MM.1S (cell line): ENCODE data around the gene MRPS35.

Experiments used
- DNase-seq: peaks from one replicate; pipeline ENCODE4 v3.0.0-alpha.2; 2015
- H2AFZ ChIP-seq: fragments of 300-600 bp; sonication (generic); 2 replicates; pipeline ENCODE4 v1.6.0; 2016; ENCODE audit warnings: antibody characterized with exemption, low read length
- H3F3A ChIP-seq: fragments of 300-600 bp; sonication (generic); 2 replicates; pipeline ENCODE4 v1.6.1; 2016; ENCODE audit warnings: mild to moderate bottlenecking, antibody characterized with exemption, low read length, moderate library complexity, mixed read lengths; ENCODE audit not compliant: insufficient read depth
- H3K27ac ChIP-seq: fragments of 300-600 bp; sonication (generic); 2 replicates; pipeline ENCODE4 v1.5.1; 2016; ENCODE audit warnings: mild to moderate bottlenecking, low read length
- H3K27me3 ChIP-seq: fragments of 300-600 bp; sonication (generic); replicated peaks from 2 replicates; pipeline ENCODE4 v1.6.0; 2016; ENCODE audit warnings: low read length; ENCODE audit not compliant: insufficient read depth
- H3K36me3 ChIP-seq: fragments of 300-600 bp; sonication (generic); replicated peaks from 2 replicates; pipeline ENCODE4 v1.6.1; 2016; ENCODE audit warnings: mild to moderate bottlenecking, low read length, mixed read lengths; ENCODE audit not compliant: insufficient read depth
- H3K4me1 ChIP-seq: fragments of 300-600 bp; sonication (generic); 2 replicates; pipeline ENCODE4 v1.6.1; 2016; ENCODE audit warnings: low read length, mixed read lengths
- H3K4me2 ChIP-seq: fragments of 300-600 bp; sonication (generic); 2 replicates; pipeline ENCODE4 v1.6.0; 2016; ENCODE audit warnings: low read depth, low read length
- H3K4me3 ChIP-seq: fragments of 300-600 bp; sonication (generic); 2 replicates; pipeline ENCODE4 v1.5.1; 2016; ENCODE audit warnings: low read length, mixed read lengths
- H3K79me2 ChIP-seq: fragments of 300-600 bp; sonication (generic); 2 replicates; pipeline ENCODE4 v1.6.1; 2016; ENCODE audit warnings: mixed run types, low read length, mixed read lengths
- H3K9ac ChIP-seq: fragments of 300-600 bp; sonication (generic); 2 replicates; pipeline ENCODE4 v1.6.1; 2016; ENCODE audit warnings: low read length, mixed read lengths
- H3K9me2 ChIP-seq: fragments of 300-600 bp; sonication (generic); replicated peaks from 2 replicates; pipeline ENCODE4 v1.6.1; 2016; ENCODE audit warnings: mild to moderate bottlenecking, low read length, mixed read lengths; ENCODE audit not compliant: insufficient read depth
- H3K9me3 ChIP-seq: fragments of 300-600 bp; sonication (generic); replicated peaks from 2 replicates; pipeline ENCODE4 v1.6.1; 2016; ENCODE audit warnings: mild to moderate bottlenecking, low read length, mixed read lengths; ENCODE audit not compliant: insufficient read depth
- H4K20me1 ChIP-seq: fragments of 300-600 bp; sonication (generic); 2 replicates; pipeline ENCODE4 v1.6.1; 2016; ENCODE audit warnings: mild to moderate bottlenecking, low read length, moderate library complexity, mixed read lengths; ENCODE audit not compliant: insufficient read depth
- EZH2 ChIP-seq: fragments of 300-600 bp; sonication (generic); optimal IDR thresholded peaks from 2 replicates; pipeline ENCODE3; 2017; ENCODE audit warnings: low read depth, mild to moderate bottlenecking, antibody characterized with exemption, low read length, mixed read lengths
- EZH2phosphoT487 ChIP-seq: fragments of 300-600 bp; sonication (generic); IDR thresholded peaks from 2 replicates; pipeline ENCODE4 v1.6.1; 2018; ENCODE audit warnings: antibody characterized with exemption, low read length
- TF ChIP-seq, protein P1 (sequence below): fragments of 300-600 bp; sonication (generic); IDR thresholded peaks from 2 replicates; pipeline ENCODE4 v1.5.1; 2016; ENCODE audit warnings: antibody characterized with exemption, low read length, mixed read lengths

Gene MRPS35

DNA sequence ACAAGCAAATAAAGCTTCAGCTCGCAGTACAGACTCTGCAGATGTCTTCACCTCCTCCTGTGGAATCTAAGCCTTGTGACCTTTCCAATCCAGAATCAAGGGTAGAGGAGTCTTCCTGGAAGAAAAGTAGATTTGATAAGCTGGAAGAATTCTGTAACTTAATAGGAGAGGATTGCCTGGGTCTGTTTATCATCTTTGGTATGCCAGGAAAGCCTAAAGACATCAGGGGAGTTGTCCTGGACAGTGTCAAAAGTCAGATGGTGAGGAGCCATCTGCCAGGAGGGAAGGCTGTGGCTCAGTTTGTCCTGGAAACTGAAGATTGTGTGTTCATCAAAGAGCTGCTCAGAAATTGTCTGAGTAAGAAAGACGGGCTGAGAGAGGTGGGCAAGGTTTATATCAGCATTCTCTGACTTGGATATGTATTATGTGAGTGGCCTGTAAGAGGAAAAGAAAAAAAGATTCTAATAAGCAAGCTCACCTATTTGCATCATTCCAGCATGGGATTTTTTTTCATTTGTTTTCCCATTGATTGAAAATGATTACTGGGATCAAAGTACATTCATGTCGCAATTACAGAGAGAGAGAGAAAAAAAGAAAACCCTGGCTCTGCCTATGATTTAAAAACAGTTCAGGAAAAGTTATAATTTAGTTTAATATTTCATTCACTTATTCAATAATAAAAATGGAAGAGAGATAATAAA lies 13.6 kb upstream of the MRPS35 start:
- no peaks in the 10 kb centered on the region for H3K36me3 ChIP-seq
- H3K9ac ChIP-seq, result no peak overlapping the region
- H3K4me1 ChIP-seq, result no peaks in the 10 kb centered on the region
- H3F3A ChIP-seq, result no peaks in the 10 kb centered on the region
- no peaks in the 10 kb centered on the region for H4K20me1 ChIP-seq
- no peaks in the 10 kb centered on the region for H3K9me3 ChIP-seq
- H3K27ac ChIP-seq, result no peak overlapping the region
- no peak overlapping the region for H3K4me3 ChIP-seq
- H2AFZ ChIP-seq, result no peak overlapping the region
- TF ChIP-seq, protein P1, sequence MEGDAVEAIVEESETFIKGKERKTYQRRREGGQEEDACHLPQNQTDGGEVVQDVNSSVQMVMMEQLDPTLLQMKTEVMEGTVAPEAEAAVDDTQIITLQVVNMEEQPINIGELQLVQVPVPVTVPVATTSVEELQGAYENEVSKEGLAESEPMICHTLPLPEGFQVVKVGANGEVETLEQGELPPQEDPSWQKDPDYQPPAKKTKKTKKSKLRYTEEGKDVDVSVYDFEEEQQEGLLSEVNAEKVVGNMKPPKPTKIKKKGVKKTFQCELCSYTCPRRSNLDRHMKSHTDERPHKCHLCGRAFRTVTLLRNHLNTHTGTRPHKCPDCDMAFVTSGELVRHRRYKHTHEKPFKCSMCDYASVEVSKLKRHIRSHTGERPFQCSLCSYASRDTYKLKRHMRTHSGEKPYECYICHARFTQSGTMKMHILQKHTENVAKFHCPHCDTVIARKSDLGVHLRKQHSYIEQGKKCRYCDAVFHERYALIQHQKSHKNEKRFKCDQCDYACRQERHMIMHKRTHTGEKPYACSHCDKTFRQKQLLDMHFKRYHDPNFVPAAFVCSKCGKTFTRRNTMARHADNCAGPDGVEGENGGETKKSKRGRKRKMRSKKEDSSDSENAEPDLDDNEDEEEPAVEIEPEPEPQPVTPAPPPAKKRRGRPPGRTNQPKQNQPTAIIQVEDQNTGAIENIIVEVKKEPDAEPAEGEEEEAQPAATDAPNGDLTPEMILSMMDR, result no peak
- no peak for TF ChIP-seq EZH2
- TF ChIP-seq EZH2phosphoT487, result no peak
- no peaks in the 10 kb centered on the region for H3K79me2 ChIP-seq
- no peak for DNase-seq
- no peaks in the 10 kb centered on the region for H3K27me3 ChIP-seq
- H3K4me2 ChIP-seq, result no peak overlapping the region
- no peaks in the 10 kb centered on the region for H3K9me2 ChIP-seq

DNA sequence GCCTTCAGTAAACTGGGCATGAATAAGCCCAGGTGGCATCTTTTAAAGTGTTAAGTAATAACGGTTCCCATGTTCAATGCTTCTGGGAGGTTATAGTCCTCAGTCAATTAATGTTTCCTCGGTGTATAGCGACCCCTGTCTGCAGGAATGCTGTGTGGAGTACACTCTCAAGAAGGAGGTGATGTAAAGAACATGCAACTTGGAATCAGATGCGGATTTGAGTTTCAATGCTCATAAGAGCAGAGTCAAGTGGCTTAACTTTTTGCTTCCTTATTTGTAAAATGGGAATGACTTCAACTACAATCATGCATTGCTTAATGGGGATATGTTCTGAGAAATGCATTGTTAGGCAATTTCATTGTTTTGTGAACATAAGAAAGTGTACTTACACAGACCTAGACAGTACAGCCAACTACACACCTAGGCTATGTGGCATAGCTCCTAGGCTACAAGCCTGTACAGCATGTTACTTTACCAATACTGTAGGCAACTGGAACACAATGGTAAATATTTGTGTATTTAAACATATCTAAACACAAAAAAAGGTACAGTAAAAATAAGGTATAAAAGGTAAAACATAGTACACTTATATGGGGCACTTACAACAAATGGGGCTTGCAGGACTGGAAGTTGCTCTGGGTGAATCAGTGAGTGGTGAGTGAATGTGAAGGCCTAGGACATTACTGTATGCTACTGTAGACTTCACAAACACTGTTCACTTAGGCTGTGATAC lies 6.7 kb upstream of the MRPS35 start:
- peak; percentile 85 for DNase-seq

DNA sequence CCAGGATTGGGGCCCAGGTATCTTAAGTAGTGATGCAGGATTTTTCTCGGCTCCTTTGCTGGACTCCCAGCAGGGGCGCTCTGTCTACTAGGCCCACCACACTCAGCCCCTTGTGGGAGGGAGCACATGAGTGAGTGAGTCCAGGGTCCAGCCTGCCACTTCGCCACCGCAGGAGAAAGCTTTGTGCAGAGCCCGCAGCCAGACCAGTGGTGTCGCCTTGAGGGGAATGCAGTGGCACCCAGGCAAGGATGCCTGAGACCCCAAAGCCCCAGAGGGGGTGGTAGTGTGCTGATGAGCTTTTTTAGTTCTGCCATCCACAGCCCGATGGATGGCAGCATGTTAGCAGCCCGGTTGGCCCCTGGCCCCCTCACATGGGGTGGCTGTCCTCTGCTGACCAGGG lies 5.4 kb upstream of the MRPS35 start:
- DNase-seq, result no peak
- H4K20me1 ChIP-seq, result no peaks in the 10 kb centered on the region
- H3K4me3 ChIP-seq, result no peak overlapping the region
- no peak for TF ChIP-seq EZH2phosphoT487
- no peak for TF ChIP-seq EZH2
- TF ChIP-seq, protein P1, result no peak
- H3K36me3 ChIP-seq, result no peaks in the 10 kb centered on the region
- no peaks in the 10 kb centered on the region for H3K9me3 ChIP-seq
- H3K4me1 ChIP-seq, result no peaks in the 10 kb centered on the region
- H3K27ac ChIP-seq, result no peak overlapping the region
- H3K9ac ChIP-seq, result no peak overlapping the region
- H3K4me2 ChIP-seq, result no peak overlapping the region
- no peaks in the 10 kb centered on the region for H3K27me3 ChIP-seq
- no peak overlapping the region for H2AFZ ChIP-seq
- H3F3A ChIP-seq, result no peaks in the 10 kb centered on the region
- no peaks in the 10 kb centered on the region for H3K9me2 ChIP-seq
- no peaks in the 10 kb centered on the region for H3K79me2 ChIP-seq

More for the DNA sequence above, 6.7 kb upstream of the MRPS35 start:
- no peaks in the 10 kb centered on the region for H3K27me3 ChIP-seq
- no peak overlapping the region for H2AFZ ChIP-seq
- TF ChIP-seq, protein P1, result peak; percentile 91
- TF ChIP-seq EZH2phosphoT487, result no peak
- H3F3A ChIP-seq, result no peaks in the 10 kb centered on the region
- H3K4me3 ChIP-seq, result no peak overlapping the region
- no peaks in the 10 kb centered on the region for H3K4me1 ChIP-seq
- no peak overlapping the region for H3K4me2 ChIP-seq
- no peaks in the 10 kb centered on the region for H3K36me3 ChIP-seq
- no peaks in the 10 kb centered on the region for H3K9me3 ChIP-seq
- H3K79me2 ChIP-seq, result no peaks in the 10 kb centered on the region
- H3K9ac ChIP-seq, result no peak overlapping the region
- H3K9me2 ChIP-seq, result no peaks in the 10 kb centered on the region
- H3K27ac ChIP-seq, result no peak overlapping the region
- no peaks in the 10 kb centered on the region for H4K20me1 ChIP-seq
